ENCODE measurements around the gene TPTE. TPM values are rescaled to one million over a fixed set of nuclear protein-coding genes. Genes with fewer than 3 reads are reported as not detected.
"Not testable (repeated sequence)": the region's sequence is repeated elsewhere in the genome, so short reads cannot be mapped to it uniquely, and the experiment has no call there.

The TPTE gene
- total and polyA plus RNA-seq, 2 of the 8 experiments (the other 6 are each of a cell fraction or from before 2014, with no cell fraction given) = not detected

- Histone ChIP-seq H3K27me3 (replicated peaks in 1 of 4; ENCODE audit: control insufficient read depth in 3 of 4, extremely low read depth in 1 of 4, insufficient read depth in 3 of 4, low read length in 3 of 4) (no peaks in the 10 kb centered on the region), H3K79me2 (ENCODE audit: control insufficient read depth in 1 of 2, insufficient read depth in 2 of 2, low read length in 2 of 2) (no peaks in the 10 kb centered on the region), H3K23ac (ENCODE audit: insufficient read length) (no peak overlapping the region), H3K36me3 (ENCODE audit: control insufficient read depth in 2 of 4, insufficient read depth in 4 of 4, low read length in 3 of 4) (no peaks in the 10 kb centered on the region; a peak in 1 of 8 replicates), H3K9me3 (ENCODE audit: insufficient read depth in 2 of 2, low read depth in 1 of 2, low read length in 1 of 2) (peaks cover 67 to 89% of the 10 kb centered on the region in 2 experiments), H3K4ac (replicated peaks; ENCODE audit: insufficient read length, low read depth, low read length) (no peak overlapping the region), H2BK12ac (ENCODE audit: low read depth, low read length) (no peak overlapping the region), H3K79me1 (ENCODE audit: low read depth, low read length) (no peaks in the 10 kb centered on the region), H3K14ac (ENCODE audit: insufficient read length) (no peak overlapping the region), H3K23me2 (ENCODE audit: low read depth, low read length) (peaks cover 3% of the 10 kb centered on the region; the same call in 1 of the 2 replicates), H2BK15ac (ENCODE audit: low read length) (no peak overlapping the region), H3K27ac (ENCODE audit: low read depth, low read length) (no peak overlapping the region), H3K4me2 (ENCODE audit: insufficient read depth in 1 of 2, low read depth in 2 of 2, low read length in 2 of 2) (no peak overlapping the region), H4K5ac (ENCODE audit: insufficient read length, low read depth, low read length) (no peak overlapping the region), H3K4me1 (replicated peaks in 1 of 4; ENCODE audit: control insufficient read depth in 3 of 4, insufficient read depth in 4 of 4, low read length in 3 of 4) (no peaks in the 10 kb centered on the region), H2BK20ac (ENCODE audit: low read length) (no peak overlapping the region), H4K91ac (replicated peaks; ENCODE audit: insufficient read length, low read length) (no peak overlapping the region), H2BK5ac (ENCODE audit: low read depth, low read length) (no peak overlapping the region), H2AK5ac (ENCODE audit: low read depth, low read length) (no peak overlapping the region), H4K8ac (ENCODE audit: extremely low read depth, insufficient read depth, low read length) (no peak overlapping the region), H3K56ac (replicated peaks; ENCODE audit: insufficient read length, low read depth, low read length) (no peak overlapping the region), H2AFZ (ENCODE audit: low read length) (no peak overlapping the region), H3K4me3 (ENCODE audit: extremely low read depth in 1 of 4, insufficient read depth in 2 of 4, low read depth in 3 of 4, low read length in 4 of 4) (no peak overlapping the region), H2BK120ac (replicated peaks; ENCODE audit: low read depth, low read length) (no peak overlapping the region), H3K9ac (replicated peaks in 1 of 4; ENCODE audit: extremely low read depth in 1 of 4, low read depth in 3 of 4, low read length in 3 of 4) (no peak overlapping the region), H3K18ac (ENCODE audit: extremely low read depth, low read length) (no peak overlapping the region), H4K20me1 (replicated peaks in 1 of 2; ENCODE audit: control insufficient read depth in 1 of 2, insufficient read depth in 2 of 2, low read length in 2 of 2) (no peaks in the 10 kb centered on the region)
- 88% methylated on average over 3 of the region's 3 CpGs; no CpG with 5 or more reads in 1 of the 2 experiments for WGBS, 2 experiments (ENCODE audit: extremely low coverage in 1 of 2, insufficient coverage in 1 of 2, insufficient read length in 1 of 2, insufficient replicate concordance in 2 of 2, low coverage in 1 of 2, low lambda C conversion rate in 2 of 2, missing lambda C conversion rate in 1 of 2)
- DNase-seq (ENCODE audit: low read depth in 1 of 2, low spot score in 2 of 2) = no peak
- peak; percentile 62; the same call in 1 of the 2 replicates for TF ChIP-seq CBX5 (IDR thresholded peaks at IDR 0.05; ENCODE audit: low read depth, low read length)
- TF ChIP-seq POU5F1 (IDR thresholded peaks at IDR 0.05; ENCODE audit: low read depth, low read length) = no peak
- FAIRE-seq = no peak
- ChIA-PET CTCF (ENCODE audit: partially characterized antibody) (no interaction called here), POLR2A (ENCODE audit: partially characterized antibody) (no interaction called here)
Observed at GRCh38 chr21:10539956-10540355, 18.6 kb downstream of the TPTE start.

GRCh38 chr21:10544376-10544775 lies 23.0 kb downstream of the TPTE start:
- WGBS, 2 experiments (ENCODE audit: extremely low coverage in 1 of 2, insufficient coverage in 1 of 2, insufficient read length in 1 of 2, insufficient replicate concordance in 2 of 2, low coverage in 1 of 2, low lambda C conversion rate in 2 of 2, missing lambda C conversion rate in 1 of 2) = 91% methylated on average over 9 of the region's 9 CpGs; no CpG with 5 or more reads in 1 of the 2 experiments
- H3K56ac ChIP-seq (replicated peaks; ENCODE audit: insufficient read length, low read depth, low read length); H2BK15ac ChIP-seq (ENCODE audit: low read length); CTCF ChIA-PET (ENCODE audit: partially characterized antibody); H2BK20ac ChIP-seq (ENCODE audit: low read length); H4K20me1 ChIP-seq (replicated peaks in 1 of 2; ENCODE audit: control insufficient read depth in 1 of 2, insufficient read depth in 2 of 2, low read length in 2 of 2); H3K4ac ChIP-seq (replicated peaks; ENCODE audit: insufficient read length, low read depth, low read length); H2BK12ac ChIP-seq (ENCODE audit: low read depth, low read length); DNase-seq (ENCODE audit: low read depth in 1 of 2, low spot score in 2 of 2); H3K27me3 ChIP-seq (replicated peaks in 1 of 4; ENCODE audit: control insufficient read depth in 3 of 4, extremely low read depth in 1 of 4, insufficient read depth in 3 of 4, low read length in 3 of 4); H3K23ac ChIP-seq (ENCODE audit: insufficient read length); H2BK5ac ChIP-seq (ENCODE audit: low read depth, low read length); H3K79me2 ChIP-seq (ENCODE audit: control insufficient read depth in 1 of 2, insufficient read depth in 2 of 2, low read length in 2 of 2); H3K4me3 ChIP-seq (ENCODE audit: extremely low read depth in 1 of 4, insufficient read depth in 2 of 4, low read depth in 3 of 4, low read length in 4 of 4); H3K79me1 ChIP-seq (ENCODE audit: low read depth, low read length); H3K4me1 ChIP-seq (replicated peaks in 1 of 4; ENCODE audit: control insufficient read depth in 3 of 4, insufficient read depth in 4 of 4, low read length in 3 of 4); H2BK120ac ChIP-seq (replicated peaks; ENCODE audit: low read depth, low read length); H3K23me2 ChIP-seq (ENCODE audit: low read depth, low read length); H3K18ac ChIP-seq (ENCODE audit: extremely low read depth, low read length); H4K8ac ChIP-seq (ENCODE audit: extremely low read depth, insufficient read depth, low read length); H3K36me3 ChIP-seq (ENCODE audit: control insufficient read depth in 2 of 4, insufficient read depth in 4 of 4, low read length in 3 of 4); H3K4me2 ChIP-seq (ENCODE audit: insufficient read depth in 1 of 2, low read depth in 2 of 2, low read length in 2 of 2); H2AFZ ChIP-seq (ENCODE audit: low read length); H3K14ac ChIP-seq (ENCODE audit: insufficient read length); H4K5ac ChIP-seq (ENCODE audit: insufficient read length, low read depth, low read length); H3K27ac ChIP-seq (ENCODE audit: low read depth, low read length); FAIRE-seq; POLR2A ChIA-PET (ENCODE audit: partially characterized antibody); H4K91ac ChIP-seq (replicated peaks; ENCODE audit: insufficient read length, low read length); H2AK5ac ChIP-seq (ENCODE audit: low read depth, low read length); H3K9ac ChIP-seq (replicated peaks in 1 of 4; ENCODE audit: extremely low read depth in 1 of 4, low read depth in 3 of 4, low read length in 3 of 4): not testable (repeated sequence)
- H3K9me3 ChIP-seq (ENCODE audit: insufficient read depth in 2 of 2, low read depth in 1 of 2, low read length in 1 of 2) = peaks cover 72 to 81% of the 10 kb centered on the region in 2 experiments

Measured in H1 (cell line).